ENCODE results near the gene TSPAN9. TPM values are rescaled to one million over a fixed set of nuclear protein-coding genes. Genes with fewer than 3 reads are reported as not detected.

TSPAN9 gene
- total RNA-seq, 1 donor from 2014 or later, result 49.4 TPM

GRCh38 chr12:3274664-3275063 lies 197.5 kb downstream of the TSPAN9 start:
- H3K4me3 Mint-ChIP-seq, result no peak overlapping the region

GRCh38 chr12:3275171-3276041 lies 198.2 kb downstream of the TSPAN9 start:
- TF ChIP-seq CTCF (IDR thresholded peaks at IDR 0.05; ENCODE audit: unreplicated experiment), result peak; percentile 93
- Mint-ChIP-seq H3K4me1 (peaks cover 12% of the 10 kb centered on the region), H3K27ac (no peak overlapping the region), H3K36me3 (peaks cover 2% of the 10 kb centered on the region), H3K27me3 (ENCODE audit: low read depth) (no peaks in the 10 kb centered on the region), H3K9me3 (no peaks in the 10 kb centered on the region), H3K4me3 (no peak overlapping the region)
- peak; percentile 76 to 90 for DNase-seq (ENCODE audit: low spot score in 2 of 2, unreplicated experiment in 2 of 2)

More at GRCh38 chr12:3274664-3275063, 197.5 kb downstream of the TSPAN9 start:
- Mint-ChIP-seq H3K27me3 (ENCODE audit: low read depth) (no peaks in the 10 kb centered on the region), H3K4me1 (peaks cover 12% of the 10 kb centered on the region), H3K36me3 (peaks cover 2% of the 10 kb centered on the region), H3K9me3 (no peaks in the 10 kb centered on the region), H3K27ac (no peak overlapping the region)
- TF ChIP-seq CTCF (IDR thresholded peaks at IDR 0.05; ENCODE audit: unreplicated experiment), result no peak
- DNase-seq (ENCODE audit: low spot score in 2 of 2, unreplicated experiment in 2 of 2), result no peak

- Mint-ChIP-seq H3K27me3 (ENCODE audit: low read depth) (no peaks in the 10 kb centered on the region), H3K4me3 (no peak overlapping the region), H3K36me3 (peaks cover 2% of the 10 kb centered on the region), H3K4me1 (peaks cover 8% of the 10 kb centered on the region), H3K27ac (no peak overlapping the region), H3K9me3 (no peaks in the 10 kb centered on the region)
- TF ChIP-seq CTCF (IDR thresholded peaks at IDR 0.05; ENCODE audit: unreplicated experiment), result no peak
- no peak for DNase-seq (ENCODE audit: low spot score in 2 of 2, unreplicated experiment in 2 of 2)
These were observed 199.0 kb downstream of the TSPAN9 start for GRCh38 chr12:3276226-3276625.

GRCh38 chr12:3277306-3277943 lies 200.2 kb downstream of the TSPAN9 start:
- no peaks in the 10 kb centered on the region for H3K27me3 Mint-ChIP-seq (ENCODE audit: low read depth)
- TF ChIP-seq CTCF (IDR thresholded peaks at IDR 0.05; ENCODE audit: unreplicated experiment), result no peak
- H3K9me3 Mint-ChIP-seq, result no peaks in the 10 kb centered on the region
- peaks cover 2% of the 10 kb centered on the region for H3K4me1 Mint-ChIP-seq
- no peak overlapping the region for H3K4me3 Mint-ChIP-seq
- H3K36me3 Mint-ChIP-seq, result peaks cover 2% of the 10 kb centered on the region
- no peak overlapping the region for H3K27ac Mint-ChIP-seq
- no peak for DNase-seq (ENCODE audit: low spot score in 2 of 2, unreplicated experiment in 2 of 2)

- Mint-ChIP-seq H3K27me3 (ENCODE audit: low read depth) (no peaks in the 10 kb centered on the region), H3K36me3 (peaks cover 8% of the 10 kb centered on the region), H3K4me1 (peaks cover 2% of the 10 kb centered on the region), H3K4me3 (no peak overlapping the region), H3K27ac (no peak overlapping the region), H3K9me3 (no peaks in the 10 kb centered on the region)
- no peak for TF ChIP-seq CTCF (IDR thresholded peaks at IDR 0.05; ENCODE audit: unreplicated experiment)
- no peak for DNase-seq (ENCODE audit: low spot score in 2 of 2, unreplicated experiment in 2 of 2)
These were observed 201.7 kb downstream of the TSPAN9 start for GRCh38 chr12:3278681-3279414.

All from mesothelial cell of epicardium (in vitro differentiated cells).